Esophagus muscularis mucosa (tissue), 4 donors: ENCODE results near the gene LAPTM5. TPM values are rescaled to one million over a fixed set of nuclear protein-coding genes. Genes with fewer than 3 reads are reported as not detected.

Source experiments
- DNase-seq: peaks from one replicate; pipeline ENCODE4 v3.0.0-alpha.2; 2017; ENCODE audit errors: extremely low spot score
- H3K27ac ChIP-seq, 4 donors: fragments of 200-600 bp; sonication (generic); replicated peaks in 1 of 4; 1 replicate in 3 of 4; 2 replicates in 1 of 4; pipeline ENCODE4 v1.5.1; 2016 to 2019; ENCODE audit warnings: mild to moderate bottlenecking in 1 of 4
- H3K27me3 ChIP-seq, 4 donors: fragments of 200-600 bp; sonication (generic); one replicate each; pipeline versions ENCODE4 v1.5.1 to v1.6.0; 2016 to 2019
- H3K36me3 ChIP-seq, 4 donors: fragments of 200-600 bp; sonication (generic); one replicate each; pipeline ENCODE4 v1.5.1; 2016 to 2019
- H3K4me1 ChIP-seq, 4 donors: fragments of 200-600 bp; sonication (generic); one replicate each; pipeline ENCODE4 v1.5.1; 2016 to 2019
- H3K4me3 ChIP-seq, 4 donors: fragments of 200-600 bp; sonication (generic); 1 replicate in 2 of 4; 2 replicates in 2 of 4; pipeline ENCODE4 v1.5.1; 2016 to 2019; ENCODE audit warnings: mild to moderate bottlenecking in 4 of 4, moderate library complexity in 1 of 4
- H3K9me3 ChIP-seq, 4 donors: fragments of 200-600 bp; sonication (generic); 1 replicate in 3 of 4; 2 replicates in 1 of 4; pipeline ENCODE4 v1.5.1; 2016 to 2019
- CTCF ChIP-seq, 3 experiments: fragments of 200-600 bp in 2 of 3; fragments of 450-650 bp in 1 of 3; sonication (generic) in 2 of 3; IDR thresholded peaks; one replicate each; pipeline ENCODE4 v1.5.1; 2017 to 2019; ENCODE audit warnings: antibody characterized with exemption in 3 of 3, mild to moderate bottlenecking in 2 of 3, moderate library complexity in 1 of 3
- EP300 ChIP-seq: sonication (generic); formaldehyde crosslinking; IDR thresholded peaks from one replicate; pipeline ENCODE4 v1.6.1; 2017; ENCODE audit warnings: antibody characterized with exemption
- POLR2A ChIP-seq: fragments of 450-650 bp; IDR thresholded peaks from one replicate; pipeline ENCODE4 v1.6.1; 2017; ENCODE audit warnings: antibody characterized with exemption, moderate library complexity, mild to moderate bottlenecking, low read depth
- POLR2AphosphoS5 ChIP-seq, 2 donors: sonication (generic); formaldehyde crosslinking; IDR thresholded peaks; one replicate each; pipeline ENCODE4 v1.6.1; 2017; ENCODE audit warnings: antibody characterized with exemption in 2 of 2
- WGBS: methylation state at CpG from one replicate; pipeline ENCODE4 v1.1.5; 2018; 5-methylcytosine and 5-hydroxymethylcytosine counted together
- intact Hi-C: fragments of 100-400 bp; cut with DNase I; formaldehyde crosslinking; loops from one replicate; pipeline ENCODE4 v1.15.1; 2023
- total RNA-seq, 4 donors: library from RNA; depleted of rRNA; stranded (reverse); fragments of >200 nt; gene quantifications; one replicate each; pipeline versions ENCODE4 v1.1.0 to v1.2.1, GENCODE V29; 2016

The LAPTM5 gene
- total RNA-seq, 4 donors from 2014 or later, result 32.4 to 83.7 (median 36.3) TPM

- H3K27me3 ChIP-seq, result no peaks in the 10 kb centered on the region
- no peak for TF ChIP-seq EP300
- H3K9me3 ChIP-seq, result no peaks in the 10 kb centered on the region
- peaks cover 2 to 11% (median 9%) of the 10 kb centered on the region in 4 donors for H3K4me1 ChIP-seq
- DNase-seq, result no peak
- WGBS, result 78% methylated on average over 7 of the region's 7 CpGs
- intact Hi-C loops, result no loop called here
- no peaks in the 10 kb centered on the region for H3K36me3 ChIP-seq
- no peak overlapping the region for H3K4me3 ChIP-seq
- no peak overlapping the region for H3K27ac ChIP-seq
These were observed 5.5 kb upstream of the LAPTM5 start for GRCh38 chr1:30762930-30763650.

GRCh38 chr1:30762152-30762929, 4.8 kb upstream of the LAPTM5 start:
- DNase-seq, result no peak

GRCh38 chr1:30761381-30762151, 4.0 kb upstream of the LAPTM5 start:
- H3K27ac ChIP-seq, result no peak overlapping the region
- no peaks in the 10 kb centered on the region for H3K27me3 ChIP-seq
- no peak for DNase-seq
- no peaks in the 10 kb centered on the region for H3K9me3 ChIP-seq
- no peak overlapping the region for H3K4me3 ChIP-seq
- H3K36me3 ChIP-seq, result no peaks in the 10 kb centered on the region
- peaks cover 7 to 18% (median 12%) of the 10 kb centered on the region in 4 donors for H3K4me1 ChIP-seq
- intact Hi-C loops, result no loop called here
- TF ChIP-seq POLR2AphosphoS5 (IDR thresholded peaks at IDR 0.05), result no peak
- TF ChIP-seq POLR2A, result no peak
- TF ChIP-seq CTCF (IDR thresholded peaks at IDR 0.05), result no peak
- no peak for TF ChIP-seq EP300
- WGBS, result 64% methylated on average over 11 of the region's 11 CpGs

More at GRCh38 chr1:30762152-30762929, 4.8 kb upstream of the LAPTM5 start:
- Histone ChIP-seq H3K27me3 (no peaks in the 10 kb centered on the region), H3K36me3 (no peaks in the 10 kb centered on the region), H3K4me1 (peaks cover 7 to 18% (median 12%) of the 10 kb centered on the region in 4 donors), H3K9me3 (no peaks in the 10 kb centered on the region), H3K27ac (no peak overlapping the region), H3K4me3 (no peak overlapping the region)
- intact Hi-C loops, result no loop called here
- WGBS, result 80% methylated on average over 2 of the region's 6 CpGs
- no peak for TF ChIP-seq CTCF (IDR thresholded peaks at IDR 0.05)
- TF ChIP-seq POLR2A, result no peak
- TF ChIP-seq EP300, result no peak
- no peak for TF ChIP-seq POLR2AphosphoS5 (IDR thresholded peaks at IDR 0.05)

- 87% methylated on average over 18 of the region's 18 CpGs for WGBS
- intact Hi-C loops, result no loop called here
- H3K9me3 ChIP-seq, result no peaks in the 10 kb centered on the region
- peaks cover 7 to 18% (median 12%) of the 10 kb centered on the region in 4 donors for H3K4me1 ChIP-seq
- TF ChIP-seq EP300 (no peak), POLR2A (no peak), POLR2AphosphoS5 (IDR thresholded peaks at IDR 0.05) (no peak), CTCF (IDR thresholded peaks at IDR 0.05) (no peak)
- no peak overlapping the region for H3K4me3 ChIP-seq
- DNase-seq, result no peak
- no peak overlapping the region for H3K27ac ChIP-seq
- H3K36me3 ChIP-seq, result no peaks in the 10 kb centered on the region
- peaks cover 0 to 4% (median 0%) of the 10 kb centered on the region in 4 donors for H3K27me3 ChIP-seq
These were observed 3.2 kb upstream of the LAPTM5 start for GRCh38 chr1:30760596-30761324.
